ENCODE results near the gene STT3A.

DNA sequence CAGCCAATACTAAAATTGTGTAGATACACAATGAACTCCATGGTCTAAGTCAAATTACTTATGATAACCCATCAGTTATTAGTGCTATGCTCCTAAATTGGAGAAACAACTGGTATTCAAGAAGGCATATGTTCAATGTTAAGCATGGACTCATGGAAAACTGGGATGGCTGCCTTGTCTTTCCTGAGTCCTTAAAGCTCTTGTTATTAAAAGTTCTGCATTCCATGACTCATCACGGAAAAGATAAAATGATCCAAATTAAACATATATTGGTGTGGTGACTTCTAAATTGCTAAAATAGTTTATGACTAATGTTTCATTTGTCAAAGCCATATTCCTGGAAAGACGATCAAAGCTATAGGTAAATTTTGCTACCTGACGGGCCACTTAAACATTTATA, 32.8 kb upstream of the STT3A start:
- no peak for TF ChIP-seq CTCF (conservative IDR thresholded peaks at IDR 0.05)
- no peak for TF ChIP-seq EZH2 (IDR thresholded peaks at IDR 0.05; ENCODE audit: low read depth)
